H1 (cell line): Measurements from ENCODE around the gene CSRP1. TPM values are rescaled to one million over a fixed set of nuclear protein-coding genes. Genes with fewer than 3 reads are reported as not detected.

Source experiments
- CTCF ChIA-PET: fragments of 300-600 bp; sonication (Branson Sonifier 250); formaldehyde crosslinking; loops from one replicate; lab custom pipeline; 2021; ENCODE audit not compliant: partially characterized antibody; lab: Charles Lee
- POLR2A ChIA-PET: fragments of 300-600 bp; sonication (Branson Sonifier 250); formaldehyde crosslinking; loops from one replicate; lab custom pipeline; 2021; ENCODE audit warnings: inconsistent platforms; ENCODE audit not compliant: partially characterized antibody; lab: Charles Lee
- DNase-seq, 2 experiments: peaks; one replicate each; pipeline versions ENCODE4 v3.0.0 to v3.0.0-alpha.2; 2010 to 2022; ENCODE audit warnings: low spot score in 2 of 2, low read depth in 1 of 2, mixed read lengths in 1 of 2
- FAIRE-seq: peaks from 2 replicates; lab custom pipeline; 2011; peaks lifted over from hg19 to GRCh38; lab: Jason Lieb, UNC
- H2AFZ ChIP-seq: 2 replicates; pipeline ENCODE4 v1.8.1; 2012; ENCODE audit warnings: low read length, inconsistent platforms
- H2AK5ac ChIP-seq: 2 replicates; pipeline ENCODE4 v1.6.1; 2013; ENCODE audit warnings: low read depth, low read length
- H2BK120ac ChIP-seq: replicated peaks from 2 replicates; pipeline ENCODE3; 2013; ENCODE audit warnings: low read depth, low read length, inconsistent platforms
- H2BK12ac ChIP-seq: 2 replicates; pipeline ENCODE4 v1.6.1; 2013; ENCODE audit warnings: low read depth, low read length
- H2BK15ac ChIP-seq: 2 replicates; pipeline ENCODE4 v1.6.1; 2013; ENCODE audit warnings: low read length
- H2BK20ac ChIP-seq: 2 replicates; pipeline ENCODE4 v1.6.1; 2013; ENCODE audit warnings: low read length
- H2BK5ac ChIP-seq: 2 replicates; pipeline ENCODE4 v1.6.1; 2013; ENCODE audit warnings: low read depth, low read length
- H3K14ac ChIP-seq: 2 replicates; pipeline ENCODE4 v1.6.1; 2013; ENCODE audit warnings: inconsistent platforms; ENCODE audit not compliant: insufficient read length
- H3K18ac ChIP-seq: 2 replicates; pipeline ENCODE4 v1.6.1; 2013; ENCODE audit warnings: low read length; ENCODE audit errors: extremely low read depth
- H3K23ac ChIP-seq: 2 replicates; pipeline ENCODE4 v1.6.1; 2013; ENCODE audit warnings: inconsistent platforms; ENCODE audit not compliant: insufficient read length
- H3K23me2 ChIP-seq: 2 replicates; pipeline ENCODE4 v1.6.1; 2013; ENCODE audit warnings: low read depth, low read length
- H3K27ac ChIP-seq: 2 replicates; pipeline ENCODE4 v1.6.1; 2011; ENCODE audit warnings: low read depth, low read length, inconsistent platforms
- H3K27me3 ChIP-seq, 4 experiments: replicated peaks in 1 of 4; 1 replicate in 1 of 4; 2 replicates in 3 of 4; pipeline versions ENCODE4 v1.6.1 to v1.8.1; 2011 to 2013; ENCODE audit warnings: low read length in 3 of 4, mild to moderate bottlenecking in 3 of 4, inconsistent platforms in 2 of 4, mixed read lengths in 2 of 4, moderate library complexity in 1 of 4; ENCODE audit not compliant: control insufficient read depth in 3 of 4, insufficient read depth in 3 of 4; ENCODE audit errors: extremely low read depth in 1 of 4
- H3K36me3 ChIP-seq, 4 experiments: 2 replicates each; pipeline versions ENCODE4 v1.6.1 to v1.8.1; 2011 to 2013; ENCODE audit warnings: mild to moderate bottlenecking in 4 of 4, low read length in 3 of 4, moderate library complexity in 2 of 4, control low read depth in 1 of 4, inconsistent platforms in 1 of 4; ENCODE audit not compliant: insufficient read depth in 4 of 4, control insufficient read depth in 2 of 4
- H3K4ac ChIP-seq: replicated peaks from 2 replicates; pipeline ENCODE3; 2013; ENCODE audit warnings: low read length, low read depth, mixed read lengths, inconsistent platforms; ENCODE audit not compliant: insufficient read length
- H3K4me1 ChIP-seq, 4 experiments: replicated peaks in 1 of 4; 1 replicate in 1 of 4; 2 replicates in 3 of 4; pipeline versions ENCODE4 v1.6.1 to v1.8.1; 2011 to 2013; ENCODE audit warnings: low read length in 3 of 4, inconsistent platforms in 2 of 4, mixed read lengths in 1 of 4; ENCODE audit not compliant: insufficient read depth in 4 of 4, control insufficient read depth in 3 of 4
- H3K4me2 ChIP-seq, 2 experiments: 2 replicates each; pipeline versions ENCODE4 v1.6.1 to v1.8.1; 2011 to 2013; ENCODE audit warnings: low read depth in 2 of 2, low read length in 2 of 2, control low read depth in 1 of 2, inconsistent platforms in 1 of 2, mild to moderate bottlenecking in 1 of 2; ENCODE audit not compliant: insufficient read depth in 1 of 2
- H3K4me3 ChIP-seq, 4 experiments: fragments of 200-600, 300-600 bp in 1 of 4; sonication (generic), shearing (Covaris generic), sonication (Bioruptor Twin) in 1 of 4; 2 replicates each; pipeline versions ENCODE4 v1.5.1 to v1.8.1; 2011 to 2016; ENCODE audit warnings: low read length in 4 of 4, low read depth in 3 of 4, control low read depth in 2 of 4, inconsistent platforms in 2 of 4, mild to moderate bottlenecking in 2 of 4, mixed read lengths in 1 of 4, moderate library complexity in 1 of 4; ENCODE audit not compliant: insufficient read depth in 2 of 4; ENCODE audit errors: extremely low read depth in 1 of 4
- H3K56ac ChIP-seq: replicated peaks from 2 replicates; pipeline ENCODE3; 2013; ENCODE audit warnings: low read depth, mild to moderate bottlenecking, mixed read lengths, low read length, inconsistent platforms; ENCODE audit not compliant: insufficient read length
- H3K79me1 ChIP-seq: 2 replicates; pipeline ENCODE4 v1.6.1; 2013; ENCODE audit warnings: low read depth, low read length, control low read depth
- H3K79me2 ChIP-seq, 2 experiments: 2 replicates each; pipeline versions ENCODE4 v1.6.1 to v1.8.1; 2012 to 2013; ENCODE audit warnings: low read length in 2 of 2, mild to moderate bottlenecking in 2 of 2, inconsistent platforms in 1 of 2; ENCODE audit not compliant: insufficient read depth in 2 of 2, control insufficient read depth in 1 of 2
- H3K9ac ChIP-seq, 4 experiments: replicated peaks in 1 of 4; 1 replicate in 1 of 4; 2 replicates in 3 of 4; pipeline versions ENCODE4 v1.6.1 to v1.8.1; 2011 to 2013; ENCODE audit warnings: low read depth in 3 of 4, low read length in 3 of 4, control low read depth in 2 of 4, mild to moderate bottlenecking in 2 of 4, moderate library complexity in 2 of 4, inconsistent platforms in 1 of 4; ENCODE audit errors: extremely low read depth in 1 of 4
- H3K9me3 ChIP-seq, 2 experiments: 2 replicates each; pipeline versions ENCODE4 v1.6.1 to v1.8.1; 2012 to 2013; ENCODE audit warnings: mild to moderate bottlenecking in 2 of 2, moderate library complexity in 2 of 2, control low read depth in 1 of 2, inconsistent platforms in 1 of 2, low read depth in 1 of 2, low read length in 1 of 2, mixed read lengths in 1 of 2; ENCODE audit not compliant: insufficient read depth in 2 of 2
- H4K20me1 ChIP-seq, 2 experiments: replicated peaks in 1 of 2; 2 replicates each; pipeline versions ENCODE3 to v1.8.1; 2011 to 2013; ENCODE audit warnings: inconsistent platforms in 2 of 2, low read length in 2 of 2, mild to moderate bottlenecking in 1 of 2; ENCODE audit not compliant: insufficient read depth in 2 of 2, control insufficient read depth in 1 of 2
- H4K5ac ChIP-seq: 2 replicates; pipeline ENCODE4 v1.6.1; 2013; ENCODE audit warnings: low read length, low read depth, mixed read lengths, inconsistent platforms; ENCODE audit not compliant: insufficient read length
- H4K8ac ChIP-seq: 2 replicates; pipeline ENCODE4 v1.8.0; 2013; ENCODE audit warnings: mild to moderate bottlenecking, moderate library complexity, low read length, inconsistent platforms; ENCODE audit not compliant: insufficient read depth; ENCODE audit errors: extremely low read depth
- H4K91ac ChIP-seq: replicated peaks from 2 replicates; pipeline ENCODE3; 2013; ENCODE audit warnings: low read length, mixed read lengths, inconsistent platforms; ENCODE audit not compliant: insufficient read length
- CHD1 ChIP-seq: IDR thresholded peaks from 2 replicates; pipeline ENCODE4 v1.6.1; 2012; ENCODE audit warnings: low read depth, low read length, improper control_type of control experiment
- POLR2A ChIP-seq, 2 experiments: IDR thresholded peaks; 1 replicate in 1 of 2; 2 replicates in 1 of 2; pipeline ENCODE4 v1.6.1; 2011; ENCODE audit warnings: low read depth in 2 of 2, low read length in 2 of 2, mild to moderate bottlenecking in 2 of 2; ENCODE audit errors: control extremely low read depth in 1 of 2
- POLR2AphosphoS5 ChIP-seq: IDR thresholded peaks from 2 replicates; pipeline ENCODE4 v1.6.1; 2011; ENCODE audit warnings: low read depth, low read length
- TAF1 ChIP-seq: IDR thresholded peaks from 2 replicates; pipeline ENCODE4 v1.6.1; 2011; ENCODE audit warnings: mild to moderate bottlenecking, low read depth, low read length
- WGBS, 2 experiments: shearing (Covaris generic) in 1 of 2; methylation state at CpG; one replicate each; pipeline versions ENCODE4 v1.1.6 to v1.1.7; 2013 to 2015; ENCODE audit warnings: low lambda C conversion rate in 2 of 2, mixed read lengths in 2 of 2, inconsistent platforms in 1 of 2, low coverage in 1 of 2, missing lambda C conversion rate in 1 of 2; ENCODE audit not compliant: insufficient replicate concordance in 2 of 2, insufficient coverage in 1 of 2, insufficient read length in 1 of 2; ENCODE audit errors: extremely low coverage in 1 of 2, missing lambda C conversion rate in 1 of 2; 5-methylcytosine and 5-hydroxymethylcytosine counted together
- polyA plus RNA-seq, 7 experiments: library from polyadenylated mRNA; depleted of rRNA in 3 of 7; stranded (reverse) in 5 of 7; unstranded in 2 of 7; fragments of >200 nt in 5 of 7; fragments of 200-250 nt in 2 of 7; gene quantifications; 1 replicate in 5 of 7; 2 replicates in 1 of 7; 4 replicates in 1 of 7; pipeline versions ENCODE4 v1.2.1 to v1.2.3, GENCODE V29; 2011 to 2013; ENCODE audit warnings: missing spikeins in 2 of 7, mixed read lengths in 2 of 7
- total RNA-seq: library from RNA; stranded (reverse); fragmentation: NEBNext Ultra II Directional; extraction: Animal tissue kit (Norgen Biotek cat#: 25700); gene quantifications from 2 replicates; pipeline ENCODE4 v1.2.1, GENCODE V29; 2021
- TF ChIP-seq, protein P1 (sequence below): IDR thresholded peaks from 2 replicates; pipeline ENCODE4 v1.6.1; 2011; ENCODE audit warnings: low read depth, mild to moderate bottlenecking, low read length; ENCODE audit not compliant: insufficient read depth
- TF ChIP-seq, protein P2 (sequence below): IDR thresholded peaks from 2 replicates; pipeline ENCODE4 v1.6.1; 2011; ENCODE audit warnings: low read length, improper control_type of control experiment

The CSRP1 gene
- total and polyA plus RNA-seq, 2 of the 8 experiments (the other 6 are each of a cell fraction or from before 2014, with no cell fraction given) = 14.2 to 22.3 TPM

DNA sequence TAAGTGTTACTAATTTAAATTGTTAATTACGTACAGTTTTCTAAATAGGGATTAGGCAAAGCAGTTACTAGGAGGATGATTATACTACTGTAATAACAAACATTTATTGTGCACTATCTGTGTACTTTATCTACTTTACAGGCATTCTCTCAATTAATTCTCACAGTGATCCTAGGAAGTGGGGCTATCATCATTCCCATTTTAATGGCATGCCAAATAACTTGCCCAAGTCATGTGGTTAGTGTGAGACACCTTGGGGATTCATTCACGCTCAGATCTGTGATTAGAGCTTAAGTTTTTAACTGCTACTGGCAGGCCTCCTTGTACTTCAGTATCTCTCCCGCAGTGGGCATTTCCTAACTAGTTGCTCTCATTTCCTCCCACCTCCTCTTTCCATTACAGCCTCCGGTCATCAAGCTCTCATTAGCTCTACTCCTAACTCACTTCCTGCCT lies 49.4 kb downstream of the CSRP1 start:
- H3K23me2 ChIP-seq = no peaks in the 10 kb centered on the region
- TF ChIP-seq POLR2A (IDR thresholded peaks at IDR 0.05; ENCODE audit: control extremely low read depth in 1 of 2, low read depth in 2 of 2, low read length in 2 of 2) (no peak), POLR2AphosphoS5 (no peak), CHD1 (no peak), TAF1 (no peak)
- TF ChIP-seq, protein P1, sequence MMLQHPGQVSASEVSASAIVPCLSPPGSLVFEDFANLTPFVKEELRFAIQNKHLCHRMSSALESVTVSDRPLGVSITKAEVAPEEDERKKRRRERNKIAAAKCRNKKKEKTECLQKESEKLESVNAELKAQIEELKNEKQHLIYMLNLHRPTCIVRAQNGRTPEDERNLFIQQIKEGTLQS = no peak
- TF ChIP-seq, protein P2, sequence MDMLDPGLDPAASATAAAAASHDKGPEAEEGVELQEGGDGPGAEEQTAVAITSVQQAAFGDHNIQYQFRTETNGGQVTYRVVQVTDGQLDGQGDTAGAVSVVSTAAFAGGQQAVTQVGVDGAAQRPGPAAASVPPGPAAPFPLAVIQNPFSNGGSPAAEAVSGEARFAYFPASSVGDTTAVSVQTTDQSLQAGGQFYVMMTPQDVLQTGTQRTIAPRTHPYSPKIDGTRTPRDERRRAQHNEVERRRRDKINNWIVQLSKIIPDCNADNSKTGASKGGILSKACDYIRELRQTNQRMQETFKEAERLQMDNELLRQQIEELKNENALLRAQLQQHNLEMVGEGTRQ = no peak

More for the DNA sequence above, 49.4 kb downstream of the CSRP1 start:
- H4K5ac ChIP-seq = no peak overlapping the region
- H2BK5ac ChIP-seq = no peak overlapping the region
- H3K4me2 ChIP-seq = no peak overlapping the region
- H3K56ac ChIP-seq = no peak overlapping the region
- no peak overlapping the region for H2BK20ac ChIP-seq
- no peak overlapping the region for H3K4ac ChIP-seq
- no peaks in the 10 kb centered on the region for H3K9me3 ChIP-seq
- no peaks in the 10 kb centered on the region for H3K79me1 ChIP-seq
- 89% methylated on average over 4 of the region's 4 CpGs; no CpG with 5 or more reads in 1 of the 2 experiments for whole genome bisulfite sequencing, 2 experiments
- no peak overlapping the region for H3K14ac ChIP-seq
- no peak overlapping the region for H3K9ac ChIP-seq
- DNase-seq (no peak), FAIRE-seq (no peak)
- H3K27ac ChIP-seq = no peak overlapping the region
- no peak overlapping the region for H3K23ac ChIP-seq
- H4K20me1 ChIP-seq = no peaks in the 10 kb centered on the region
- no peak overlapping the region for H2AFZ ChIP-seq
- POLR2A ChIA-PET = interaction anchor here (2.6 kb wide), 1 partner anchor 12 kb away, joined by 11 read pairs; the partner anchor contains the start of gene PHLDA3
- 0 out of 2 replicates have a peak overlapping the region, but pooled peaks have one; percentile 31 for H2BK15ac ChIP-seq
- peaks cover 2 to 12% (median 5%) of the 10 kb centered on the region in 4 experiments for H3K4me1 ChIP-seq
- no peak overlapping the region for H3K4me3 ChIP-seq
- H3K79me2 ChIP-seq = no peaks in the 10 kb centered on the region
- no peaks in the 10 kb centered on the region for H3K27me3 ChIP-seq
- no peak overlapping the region for H2BK12ac ChIP-seq
- no peak overlapping the region for H4K8ac ChIP-seq
- no peak overlapping the region for H2AK5ac ChIP-seq
- CTCF ChIA-PET = interaction anchor here (1.1 to 12.7 kb wide), 6 partner anchors 9 to 204 kb away, joined by 3 to 155 read pairs (median 12); partner anchors contain the start of gene PHLDA3
- no peak overlapping the region for H3K18ac ChIP-seq
- no peak overlapping the region for H2BK120ac ChIP-seq
- no peaks in the 10 kb centered on the region for H3K36me3 ChIP-seq
- no peak overlapping the region for H4K91ac ChIP-seq
